Raji (cell line): ENCODE data around the gene SLC44A5.

ENCODE experiments used
- POLR2A ChIP-seq: IDR thresholded peaks from 2 replicates; pipeline ENCODE4 v1.6.1; 2011; ENCODE audit warnings: low read depth, low read length, control low read depth; ENCODE audit not compliant: insufficient read depth

SLC44A5 gene

DNA sequence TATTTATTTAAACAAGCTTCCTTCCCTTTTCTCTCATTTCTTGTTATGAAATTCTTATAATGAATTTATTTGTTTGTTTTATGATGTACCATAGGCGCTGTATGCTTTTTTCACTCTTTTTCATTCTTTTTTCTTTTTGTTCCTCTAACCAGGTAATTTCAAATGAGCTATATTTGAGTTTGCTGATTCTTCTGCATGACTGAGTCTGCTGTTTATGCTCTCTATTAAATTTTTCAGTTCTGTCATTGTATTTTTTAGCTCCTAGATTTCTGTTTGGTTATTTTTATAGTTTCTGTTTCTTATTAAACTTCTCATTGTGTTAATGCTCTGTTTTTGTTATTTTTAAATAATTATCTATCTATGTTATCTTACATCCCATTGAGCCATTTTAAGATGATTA is 244.3 kb downstream of the SLC44A5 start:
- no peak for TF ChIP-seq POLR2A

- TF ChIP-seq POLR2A, result no peak
Observed at GRCh38 chr1:75361260-75361659, 249.7 kb downstream of the SLC44A5 start.

DNA sequence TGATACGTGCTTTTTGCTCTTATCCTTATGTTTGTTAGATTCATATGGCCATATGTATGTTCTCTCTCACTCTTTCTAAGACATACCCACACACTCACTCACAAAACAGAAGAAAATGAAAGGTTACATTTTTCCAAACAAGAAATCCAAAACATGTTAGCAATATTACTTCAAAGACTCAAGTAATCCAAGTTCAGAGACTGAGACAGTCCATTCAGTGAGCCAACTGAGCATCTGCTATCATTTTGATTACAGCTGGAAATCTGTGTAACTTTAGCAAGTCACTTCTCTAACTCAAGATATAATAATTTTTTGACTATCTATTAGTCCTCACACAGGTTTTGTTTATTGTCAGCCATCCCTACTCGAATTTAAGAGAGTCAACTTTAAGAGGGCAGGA is 257.9 kb downstream of the SLC44A5 start:
- no peak for TF ChIP-seq POLR2A

GRCh38 chr1:75345538-75346292 is 265.2 kb downstream of the SLC44A5 start:
- no peak for TF ChIP-seq POLR2A

GRCh38 chr1:75342786-75343185 is 268.1 kb downstream of the SLC44A5 start:
- TF ChIP-seq POLR2A, result no peak

DNA sequence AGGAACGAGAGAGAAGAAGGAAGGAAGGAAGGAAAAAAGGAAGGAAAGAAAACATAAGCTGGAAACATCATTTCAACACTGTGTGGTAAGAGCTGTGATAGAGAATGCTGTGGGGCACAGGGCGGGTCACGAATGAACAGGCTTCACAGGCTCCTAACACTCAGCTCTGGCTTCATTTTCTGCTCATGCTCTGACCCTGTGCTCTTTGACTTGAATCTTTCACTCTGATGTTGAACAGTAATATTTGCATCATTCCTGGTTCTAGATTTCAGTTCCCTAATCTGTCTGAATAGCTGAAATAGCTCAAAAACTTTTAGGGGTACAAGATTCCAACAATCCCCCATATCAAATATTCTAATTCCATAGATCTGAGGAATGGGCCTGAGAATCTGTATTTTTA is 269.4 kb downstream of the SLC44A5 start:
- no peak for TF ChIP-seq POLR2A

DNA sequence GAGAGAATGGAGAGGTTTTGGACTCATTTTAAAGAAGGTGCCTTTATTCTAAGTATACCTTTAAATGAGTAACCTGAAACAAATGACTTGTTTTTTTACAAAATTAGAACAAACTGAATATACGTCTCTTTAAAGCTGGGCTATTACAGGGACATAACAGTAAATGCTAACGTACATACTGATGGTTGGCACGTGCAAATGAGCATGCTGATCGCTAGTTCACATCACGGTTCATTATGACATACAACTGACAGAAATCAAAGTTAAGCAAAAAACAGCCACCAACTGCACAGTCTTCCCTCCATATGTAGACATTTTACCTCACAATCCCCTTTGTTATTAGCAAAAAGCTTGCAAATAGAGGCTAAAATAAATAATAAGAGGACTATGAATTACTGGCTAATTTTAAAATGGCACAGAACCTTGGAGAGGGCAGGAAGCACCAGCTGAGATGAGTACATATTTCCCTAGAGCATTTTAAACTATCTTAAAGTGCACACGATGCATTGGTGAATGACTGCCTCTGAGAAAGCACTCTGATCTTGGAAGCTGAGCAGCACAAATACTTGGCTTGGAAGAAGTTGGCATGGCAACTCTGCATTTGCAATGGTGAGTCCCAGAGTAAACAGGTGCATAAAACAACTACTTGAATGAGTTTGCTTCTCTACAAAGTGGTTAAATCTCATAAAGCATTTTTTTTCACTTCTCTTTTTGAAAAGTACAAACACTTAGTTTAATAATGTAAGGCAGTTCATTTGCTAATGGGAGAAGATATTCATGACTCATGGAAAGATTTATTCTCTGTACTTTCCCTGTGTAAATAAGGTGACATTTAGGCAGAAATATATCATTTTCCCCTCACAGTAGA is 272.1 kb downstream of the SLC44A5 start:
- TF ChIP-seq POLR2A, result no peak

DNA sequence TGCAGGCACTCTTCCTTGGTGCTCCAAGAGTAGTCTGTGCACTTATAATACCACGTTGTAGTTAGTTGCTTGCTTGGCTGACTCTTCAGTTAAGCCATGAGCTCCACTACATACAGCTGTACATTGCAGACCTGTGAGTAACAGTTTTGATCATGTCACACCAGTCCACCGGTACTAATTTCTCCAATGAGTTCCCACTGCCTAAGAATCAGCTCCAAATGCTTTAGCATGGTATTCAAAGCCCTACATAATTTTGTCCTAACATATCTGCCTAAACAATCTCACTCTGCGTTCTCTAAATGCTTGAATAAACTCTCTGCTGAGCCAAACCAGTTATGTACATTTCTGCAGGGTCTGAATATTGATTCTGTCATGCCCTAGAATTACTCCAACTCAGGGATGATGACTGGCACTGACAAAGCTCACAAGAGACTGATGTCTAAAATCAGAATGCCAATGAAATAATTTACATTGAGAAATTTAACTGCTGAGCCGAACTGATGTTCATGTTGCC is 276.0 kb downstream of the SLC44A5 start:
- TF ChIP-seq POLR2A, result no peak

- no peak for TF ChIP-seq POLR2A
Observed at GRCh38 chr1:75330624-75331023, 280.3 kb downstream of the SLC44A5 start.

- no peak for TF ChIP-seq POLR2A
Observed at GRCh38 chr1:75328691-75329090, 282.2 kb downstream of the SLC44A5 start.

DNA sequence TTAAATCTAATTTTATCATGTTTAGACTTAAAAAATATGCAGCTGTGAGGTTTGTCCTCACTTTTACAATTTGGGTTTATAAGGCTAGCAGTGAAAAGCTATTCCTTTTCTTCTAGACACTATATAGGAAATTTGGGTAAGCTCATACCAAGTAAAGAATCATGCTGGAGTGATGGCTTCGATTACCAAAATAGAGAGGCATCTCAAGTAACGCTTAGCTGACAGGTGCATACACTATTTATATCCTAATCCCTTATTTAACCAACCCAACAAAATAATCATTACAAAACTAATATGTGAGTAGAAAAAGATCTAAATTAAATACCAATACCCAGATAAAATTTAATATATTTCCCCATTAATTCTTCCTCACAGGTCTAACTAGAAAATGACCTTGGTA is 283.5 kb downstream of the SLC44A5 start:
- no peak for TF ChIP-seq POLR2A

DNA sequence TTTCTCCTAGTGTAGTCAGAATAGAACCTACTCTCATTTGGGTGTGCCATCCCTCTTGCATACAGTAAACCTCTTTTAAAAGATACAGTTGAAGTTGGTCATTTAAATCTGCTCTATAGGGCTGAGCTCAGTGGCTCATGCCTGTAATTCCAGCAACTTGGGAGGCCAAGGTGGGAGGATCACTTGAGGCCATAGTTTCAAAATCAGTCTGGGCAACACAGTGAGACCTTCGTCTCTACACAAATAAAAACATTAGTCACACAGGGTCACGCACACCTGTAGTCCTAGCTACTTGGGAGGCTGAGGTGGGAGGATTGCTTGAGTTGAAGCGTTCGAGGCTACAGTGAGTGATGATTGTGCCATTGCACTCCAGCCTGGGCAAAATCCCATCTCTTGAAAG is 292.9 kb downstream of the SLC44A5 start:
- TF ChIP-seq POLR2A, result no peak

GRCh38 chr1:75316230-75316629 is 294.7 kb downstream of the SLC44A5 start:
- TF ChIP-seq POLR2A, result no peak

DNA sequence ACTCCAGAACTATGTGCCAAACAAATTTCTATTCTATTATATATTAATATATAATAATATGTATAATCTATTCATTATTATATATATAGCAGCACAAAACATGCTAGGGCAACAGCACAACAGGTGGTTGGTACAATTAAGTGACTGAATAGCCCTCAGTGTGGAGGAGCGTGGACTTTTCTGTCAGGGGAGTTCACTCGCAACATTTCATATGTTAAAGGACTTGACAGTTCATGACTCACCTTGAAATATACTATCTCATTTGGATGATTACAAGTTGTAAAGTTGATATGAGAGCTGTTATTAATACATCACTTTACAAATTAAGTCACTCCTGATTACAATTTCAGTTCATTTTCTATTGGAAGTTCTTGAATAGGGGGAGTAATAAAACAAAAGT is 298.3 kb downstream of the SLC44A5 start:
- no peak for TF ChIP-seq POLR2A

DNA sequence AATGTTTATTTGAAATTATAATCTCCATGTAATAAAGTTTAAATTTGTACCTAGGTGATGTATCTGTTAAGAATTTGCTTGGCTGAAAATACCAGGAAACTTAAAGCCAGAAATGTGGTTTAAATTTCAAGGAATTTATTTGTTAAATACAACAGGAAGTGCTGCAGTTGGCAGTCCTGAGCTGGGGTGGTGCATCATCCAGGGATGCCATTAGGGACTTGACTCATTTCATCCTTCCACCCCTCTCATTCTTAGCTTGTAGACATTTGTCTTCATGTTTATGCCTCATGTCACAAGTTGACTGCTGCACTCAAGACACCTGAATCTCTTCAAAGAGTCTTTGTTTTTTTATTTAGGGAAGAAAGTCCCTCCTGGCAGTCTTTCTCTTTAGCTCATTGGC is 300.8 kb downstream of the SLC44A5 start:
- no peak for TF ChIP-seq POLR2A

DNA sequence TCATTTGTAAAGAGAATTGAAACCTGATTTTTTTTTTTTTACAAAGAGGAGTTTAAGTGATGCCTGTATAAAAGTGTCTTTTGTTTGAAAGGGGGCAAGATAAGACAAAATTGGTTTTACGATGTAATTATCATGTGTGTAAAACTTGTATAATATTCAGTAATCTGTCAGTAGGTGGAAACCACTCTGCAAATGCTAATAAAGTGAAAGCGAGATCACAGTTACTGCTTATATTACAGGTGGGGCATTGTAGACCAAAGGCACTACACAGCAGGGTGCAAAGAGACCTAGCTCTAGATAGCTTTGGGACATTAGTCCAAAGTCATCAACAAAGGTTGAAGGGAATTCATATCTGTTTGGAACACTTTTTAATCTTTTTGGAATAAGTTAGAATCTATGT is 302.5 kb downstream of the SLC44A5 start:
- TF ChIP-seq POLR2A, result no peak
